ENCODE data around the gene TRMT11.

Gene TRMT11

GRCh38 chr6:126007800-126008199 is 21.5 kb downstream of the TRMT11 start:
- TF ChIP-seq POLR2AphosphoS5 (IDR thresholded peaks at IDR 0.05; ENCODE audit: low read depth) (no peak), GABPA (IDR thresholded peaks at IDR 0.05; ENCODE audit: low read depth) (no peak), CTCF (IDR thresholded peaks at IDR 0.05; ENCODE audit: insufficient read depth, low read length) (no peak), REST (IDR thresholded peaks at IDR 0.05; ENCODE audit: insufficient replicate concordance, low read depth) (no peak), SPI1 (IDR thresholded peaks at IDR 0.05; ENCODE audit: borderline replicate concordance, low read depth) (no peak)
- H3K27me3 ChIP-seq (ENCODE audit: insufficient read depth, poor library complexity, severe bottlenecking), result no peaks in the 10 kb centered on the region
- no peak overlapping the region for H3K27ac ChIP-seq (replicated peaks)
- no peak for DNase-seq (ENCODE audit: low read depth in 1 of 2, low spot score in 1 of 2)
- H3K4me3 ChIP-seq (replicated peaks; ENCODE audit: insufficient read depth, low read length), result no peak overlapping the region

GRCh38 chr6:126010040-126010439 is 23.7 kb downstream of the TRMT11 start:
- no peaks in the 10 kb centered on the region for H3K27me3 ChIP-seq (ENCODE audit: insufficient read depth, poor library complexity, severe bottlenecking)
- H3K4me3 ChIP-seq (replicated peaks; ENCODE audit: insufficient read depth, low read length), result no peak overlapping the region
- H3K27ac ChIP-seq (replicated peaks), result no peak overlapping the region
- DNase-seq (ENCODE audit: low read depth in 1 of 2, low spot score in 1 of 2), result no peak
- TF ChIP-seq CTCF (IDR thresholded peaks at IDR 0.05; ENCODE audit: insufficient read depth, low read length), result no peak
- TF ChIP-seq POLR2AphosphoS5 (IDR thresholded peaks at IDR 0.05; ENCODE audit: low read depth), result no peak

GRCh38 chr6:126015863-126016262 is 29.5 kb downstream of the TRMT11 start:
- DNase-seq (ENCODE audit: low read depth in 1 of 2, low spot score in 1 of 2), result no peak
- H3K27me3 ChIP-seq (ENCODE audit: insufficient read depth, poor library complexity, severe bottlenecking), result no peaks in the 10 kb centered on the region
- no peak overlapping the region for H3K27ac ChIP-seq (replicated peaks)
- TF ChIP-seq CTCF (IDR thresholded peaks at IDR 0.05; ENCODE audit: insufficient read depth, low read length) (no peak), REST (IDR thresholded peaks at IDR 0.05; ENCODE audit: insufficient replicate concordance, low read depth) (no peak), SPI1 (IDR thresholded peaks at IDR 0.05; ENCODE audit: borderline replicate concordance, low read depth) (no peak), POLR2AphosphoS5 (IDR thresholded peaks at IDR 0.05; ENCODE audit: low read depth) (no peak), GABPA (IDR thresholded peaks at IDR 0.05; ENCODE audit: low read depth) (no peak)
- H3K4me3 ChIP-seq (replicated peaks; ENCODE audit: insufficient read depth, low read length), result no peak overlapping the region

- TF ChIP-seq REST (IDR thresholded peaks at IDR 0.05; ENCODE audit: insufficient replicate concordance, low read depth) (no peak), POLR2AphosphoS5 (IDR thresholded peaks at IDR 0.05; ENCODE audit: low read depth) (no peak), GABPA (IDR thresholded peaks at IDR 0.05; ENCODE audit: low read depth) (no peak)
- Histone ChIP-seq H3K4me3 (replicated peaks; ENCODE audit: insufficient read depth, low read length) (no peak overlapping the region), H3K27me3 (ENCODE audit: insufficient read depth, poor library complexity, severe bottlenecking) (no peaks in the 10 kb centered on the region), H3K27ac (replicated peaks) (no peak overlapping the region)
- DNase-seq (ENCODE audit: low read depth in 1 of 2, low spot score in 1 of 2), result no peak
Measured at GRCh38 chr6:126016591-126016990, 30.3 kb downstream of the TRMT11 start.
